ENCODE measurements around the gene THEM4. TPM values are rescaled to one million over a fixed set of nuclear protein-coding genes. Genes with fewer than 3 reads are reported as not detected.
"Not testable (repeated sequence)": the region's sequence is repeated elsewhere in the genome, so short reads cannot be mapped to it uniquely, and the experiment has no call there.

The THEM4 gene
- total RNA-seq, 2 donors from 2014 or later, result 7.7 to 23.3 TPM

DNA sequence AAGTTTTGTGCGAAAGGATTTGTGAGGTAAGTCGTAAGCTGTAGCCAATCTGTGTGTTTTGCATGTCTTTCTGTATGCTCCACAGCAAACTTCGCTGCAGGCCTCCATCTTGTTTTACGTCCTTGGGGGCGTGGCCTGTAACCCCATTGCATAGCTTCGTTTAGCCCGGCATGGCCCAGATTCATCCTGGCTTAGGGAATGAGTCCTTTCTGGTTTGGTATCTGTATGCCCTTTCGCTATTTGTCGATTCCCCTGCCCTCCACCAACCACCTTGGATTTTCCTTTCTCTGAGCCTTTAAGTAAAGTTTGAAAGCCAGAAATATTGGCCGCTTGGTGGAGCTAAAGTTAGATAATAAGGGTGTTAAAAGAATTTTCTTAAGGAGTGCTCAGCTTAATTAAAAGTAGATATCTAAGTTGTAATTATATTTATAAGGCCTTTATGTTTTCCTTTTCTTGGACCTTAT lies 1.1 kb downstream of the THEM4 start:
- no peaks in the 10 kb centered on the region for H3K36me3 ChIP-seq
- H3K27ac ChIP-seq, result no peak overlapping the region
- H3K27me3 ChIP-seq (replicated peaks; ENCODE audit: insufficient read depth), result no peaks in the 10 kb centered on the region
- DNase-seq (ENCODE audit: low spot score), result no peak
- TF ChIP-seq, protein P1, sequence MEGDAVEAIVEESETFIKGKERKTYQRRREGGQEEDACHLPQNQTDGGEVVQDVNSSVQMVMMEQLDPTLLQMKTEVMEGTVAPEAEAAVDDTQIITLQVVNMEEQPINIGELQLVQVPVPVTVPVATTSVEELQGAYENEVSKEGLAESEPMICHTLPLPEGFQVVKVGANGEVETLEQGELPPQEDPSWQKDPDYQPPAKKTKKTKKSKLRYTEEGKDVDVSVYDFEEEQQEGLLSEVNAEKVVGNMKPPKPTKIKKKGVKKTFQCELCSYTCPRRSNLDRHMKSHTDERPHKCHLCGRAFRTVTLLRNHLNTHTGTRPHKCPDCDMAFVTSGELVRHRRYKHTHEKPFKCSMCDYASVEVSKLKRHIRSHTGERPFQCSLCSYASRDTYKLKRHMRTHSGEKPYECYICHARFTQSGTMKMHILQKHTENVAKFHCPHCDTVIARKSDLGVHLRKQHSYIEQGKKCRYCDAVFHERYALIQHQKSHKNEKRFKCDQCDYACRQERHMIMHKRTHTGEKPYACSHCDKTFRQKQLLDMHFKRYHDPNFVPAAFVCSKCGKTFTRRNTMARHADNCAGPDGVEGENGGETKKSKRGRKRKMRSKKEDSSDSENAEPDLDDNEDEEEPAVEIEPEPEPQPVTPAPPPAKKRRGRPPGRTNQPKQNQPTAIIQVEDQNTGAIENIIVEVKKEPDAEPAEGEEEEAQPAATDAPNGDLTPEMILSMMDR (IDR thresholded peaks at IDR 0.05), result no peak
- H3K4me3 ChIP-seq, result peak overlapping the region; percentile 72
- H3K4me1 ChIP-seq (ENCODE audit: control insufficient read depth in 1 of 2, low read depth in 2 of 2), result peaks cover 3 to 19% of the 10 kb centered on the region in 2 donors
- no peak for ATAC-seq (ENCODE audit: insufficient number of reproducible peaks, low FRiP score, low read depth)
- H3K9me3 ChIP-seq, result no peaks in the 10 kb centered on the region

DNA sequence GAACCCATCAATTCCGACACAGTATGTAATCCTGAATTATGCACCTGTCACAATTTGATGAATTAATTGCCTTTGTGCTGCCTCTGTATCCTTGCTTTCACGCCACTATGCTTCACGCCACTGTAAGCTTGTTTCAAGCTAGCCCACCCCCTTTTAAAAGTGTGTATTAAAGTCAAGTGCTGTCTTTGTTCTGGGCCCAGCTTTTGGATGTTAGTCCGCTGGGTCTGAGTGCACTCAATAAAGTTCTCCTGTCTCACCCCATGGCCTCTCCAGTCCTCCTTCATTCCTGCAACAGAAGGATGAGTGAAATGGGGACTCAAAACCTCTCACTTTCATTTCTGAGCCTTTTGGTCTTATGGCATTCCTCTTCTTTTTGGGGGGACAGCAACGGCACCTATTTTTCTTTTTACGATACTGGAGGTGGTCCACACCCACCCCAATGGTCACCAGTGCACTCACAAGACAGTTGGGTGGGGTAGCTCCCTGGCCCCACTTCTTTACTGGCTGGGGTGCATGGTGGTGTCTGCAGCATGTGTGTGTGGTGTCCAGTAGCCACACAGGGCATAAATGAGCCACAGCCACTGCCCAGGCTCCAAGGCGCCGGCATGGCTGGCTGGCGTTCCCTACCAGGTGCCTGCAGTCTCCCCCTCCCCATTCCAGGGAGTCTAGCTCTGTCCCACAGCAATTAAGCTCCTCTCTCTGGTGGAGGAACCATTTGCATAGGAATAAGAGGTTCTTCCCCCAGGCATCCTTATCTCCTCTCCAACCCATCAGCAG lies 1.8 kb downstream of the THEM4 start:
- H3K9me3 ChIP-seq, result no peaks in the 10 kb centered on the region
- no peaks in the 10 kb centered on the region for H3K36me3 ChIP-seq
- H3K27me3 ChIP-seq (replicated peaks; ENCODE audit: insufficient read depth), result no peaks in the 10 kb centered on the region
- no peak overlapping the region for H3K27ac ChIP-seq
- no peak overlapping the region for H3K4me3 ChIP-seq
- ATAC-seq (ENCODE audit: insufficient number of reproducible peaks, low FRiP score, low read depth) (no peak), DNase-seq (ENCODE audit: low spot score) (no peak)
- TF ChIP-seq, protein P1 (IDR thresholded peaks at IDR 0.05), result no peak
- H3K4me1 ChIP-seq (ENCODE audit: control insufficient read depth in 1 of 2, low read depth in 2 of 2), result peaks cover 3 to 19% of the 10 kb centered on the region in 2 donors

DNA sequence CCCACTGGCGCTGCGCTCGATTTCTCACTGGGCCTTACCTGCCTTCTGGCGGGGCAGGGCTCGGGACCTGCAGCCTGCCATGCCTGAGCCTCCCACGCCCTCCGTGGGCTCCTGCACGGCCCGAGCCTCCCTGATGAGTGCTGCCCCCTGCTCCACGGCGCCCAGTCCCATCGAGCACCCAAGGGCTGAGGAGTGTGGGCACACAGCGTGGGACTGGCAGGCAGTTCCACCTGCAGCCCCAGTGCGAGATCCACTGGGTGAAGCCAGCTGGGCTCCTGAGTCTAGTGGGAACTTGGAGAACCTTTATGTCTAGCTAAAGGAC lies 3.0 kb downstream of the THEM4 start:
- peaks cover 3 to 19% of the 10 kb centered on the region in 2 donors for H3K4me1 ChIP-seq (ENCODE audit: control insufficient read depth in 1 of 2, low read depth in 2 of 2)
- not testable (repeated sequence) for ATAC-seq (ENCODE audit: insufficient number of reproducible peaks, low FRiP score, low read depth); H3K36me3 ChIP-seq; H3K27me3 ChIP-seq (replicated peaks; ENCODE audit: insufficient read depth); H3K4me3 ChIP-seq; H3K9me3 ChIP-seq; H3K27ac ChIP-seq; DNase-seq (ENCODE audit: low spot score)

DNA sequence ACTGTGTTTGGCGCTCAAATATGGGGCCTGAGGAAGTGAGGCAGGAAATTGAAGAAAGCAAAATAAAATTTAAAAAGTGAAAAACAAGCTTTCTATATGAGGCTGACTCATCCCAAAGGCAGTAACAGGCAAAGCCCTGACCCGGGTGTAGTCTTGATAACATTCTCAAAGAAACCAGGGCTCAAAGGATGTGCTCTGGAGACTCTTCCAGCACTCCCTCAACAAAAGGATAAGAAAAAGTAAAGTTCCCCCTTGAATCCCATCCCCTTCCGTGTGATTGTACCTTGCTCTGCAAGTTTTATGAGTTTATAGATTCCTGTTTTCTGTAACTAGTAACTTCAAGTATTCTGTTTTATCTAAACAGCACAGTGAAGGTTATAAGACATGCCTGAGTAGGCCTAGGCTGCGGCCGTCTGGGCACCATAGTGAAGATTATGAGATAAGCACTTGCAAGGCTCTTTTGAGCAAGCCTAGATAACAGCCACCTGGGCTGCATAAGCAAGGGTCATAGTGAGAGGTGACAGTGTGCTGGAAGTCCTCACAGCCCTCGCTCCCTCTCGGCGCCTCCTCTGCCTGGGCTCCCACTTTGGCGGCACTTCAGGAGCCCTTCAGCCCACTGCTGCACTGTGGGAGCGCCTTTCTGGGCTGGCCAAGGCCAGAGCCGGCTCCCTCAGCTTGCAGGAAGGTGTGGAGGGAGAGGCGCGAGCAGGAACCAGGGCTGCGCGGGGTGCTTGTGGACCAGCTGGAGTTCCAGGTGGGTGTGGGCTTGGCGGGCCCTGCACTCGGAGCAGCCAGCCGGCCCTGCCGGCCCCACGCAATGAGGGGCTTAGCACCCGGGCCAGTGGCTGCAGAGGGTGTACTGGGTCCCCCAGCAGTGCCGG lies 3.6 kb downstream of the THEM4 start:
- H3K4me3 ChIP-seq, H3K27ac ChIP-seq: not testable (repeated sequence)

DNA sequence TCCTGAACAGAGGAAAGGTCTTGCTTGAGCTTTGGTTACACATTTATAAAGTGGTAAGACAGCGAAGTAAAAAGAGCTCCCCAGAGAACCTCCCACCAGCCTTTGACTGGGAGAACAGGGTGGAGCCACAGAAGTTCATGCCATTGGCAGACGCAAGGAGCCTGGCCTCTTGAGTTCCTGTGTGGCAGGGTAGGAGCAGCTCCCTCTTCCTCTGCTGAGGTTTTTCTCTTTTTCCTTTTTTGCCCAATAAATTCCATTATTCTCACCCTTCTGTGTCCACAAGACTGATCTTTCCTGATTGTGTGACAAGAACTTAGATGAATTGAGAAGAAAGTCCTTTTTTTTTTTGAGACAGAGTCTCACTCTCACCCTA lies 4.3 kb downstream of the THEM4 start:
- DNase-seq (ENCODE audit: low spot score), result no peak
- Histone ChIP-seq H3K4me3 (no peak overlapping the region), H3K9me3 (peaks cover 6% of the 10 kb centered on the region), H3K4me1 (ENCODE audit: control insufficient read depth in 1 of 2, low read depth in 2 of 2) (peaks cover 1 to 15% of the 10 kb centered on the region in 2 donors), H3K27me3 (replicated peaks; ENCODE audit: insufficient read depth) (no peaks in the 10 kb centered on the region), H3K36me3 (no peaks in the 10 kb centered on the region), H3K27ac (no peak overlapping the region)
- no peak for ATAC-seq (ENCODE audit: insufficient number of reproducible peaks, low FRiP score, low read depth)
- TF ChIP-seq, protein P1 (IDR thresholded peaks at IDR 0.05), result no peak

More for the DNA sequence above, 3.6 kb downstream of the THEM4 start:
- ATAC-seq (ENCODE audit: insufficient number of reproducible peaks, low FRiP score, low read depth); DNase-seq (ENCODE audit: low spot score); H3K36me3 ChIP-seq; H3K27me3 ChIP-seq (replicated peaks; ENCODE audit: insufficient read depth); H3K9me3 ChIP-seq: not testable (repeated sequence)
- peaks cover 3 to 19% of the 10 kb centered on the region in 2 donors for H3K4me1 ChIP-seq (ENCODE audit: control insufficient read depth in 1 of 2, low read depth in 2 of 2)

DNA sequence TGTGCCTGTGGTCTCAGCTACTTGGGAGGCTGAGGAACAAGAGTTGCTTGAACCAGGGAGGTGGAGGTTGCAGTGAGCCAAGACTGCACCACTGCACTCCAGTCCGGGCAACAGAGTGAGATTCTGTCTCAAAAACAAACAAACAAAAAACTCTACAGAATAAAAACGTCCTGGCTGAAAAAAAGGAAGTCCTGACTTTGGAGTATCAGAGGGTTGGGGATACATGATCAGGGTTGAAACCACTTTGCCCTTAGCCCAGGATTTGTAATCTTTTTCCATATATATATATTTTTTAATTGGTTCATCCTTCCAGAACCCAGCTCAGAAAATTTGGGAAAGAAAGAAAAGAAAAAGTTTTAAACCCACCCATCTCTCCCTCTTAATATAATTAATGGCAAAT lies 6.5 kb downstream of the THEM4 start:
- Histone ChIP-seq H3K27ac (no peak overlapping the region), H3K36me3 (no peaks in the 10 kb centered on the region), H3K4me1 (ENCODE audit: control insufficient read depth in 1 of 2, low read depth in 2 of 2) (no peaks in the 10 kb centered on the region), H3K27me3 (replicated peaks; ENCODE audit: insufficient read depth) (no peaks in the 10 kb centered on the region), H3K4me3 (no peak overlapping the region), H3K9me3 (peaks cover 6% of the 10 kb centered on the region)
- DNase-seq (ENCODE audit: low spot score) (no peak), ATAC-seq (ENCODE audit: insufficient number of reproducible peaks, low FRiP score, low read depth) (no peak)
- TF ChIP-seq, protein P1 (IDR thresholded peaks at IDR 0.05), result no peak

DNA sequence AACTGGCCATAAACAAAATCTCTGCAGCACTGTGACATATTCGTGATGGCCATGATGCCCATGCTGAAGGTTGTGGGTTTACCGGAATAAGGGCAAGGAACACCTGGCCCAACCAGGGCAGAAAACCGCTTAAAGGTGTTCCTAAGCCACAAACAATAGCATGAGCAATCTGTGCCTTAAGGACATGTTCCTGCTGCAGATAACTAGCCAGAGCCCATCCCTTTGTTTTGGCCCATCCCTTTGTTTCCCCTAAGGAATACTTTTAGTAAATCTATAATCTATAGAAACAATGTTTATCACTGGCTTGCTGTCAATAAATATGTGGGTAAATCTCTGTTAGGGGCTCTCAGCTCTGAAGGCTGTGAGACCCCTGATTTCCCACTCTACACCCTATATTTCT lies 8.5 kb downstream of the THEM4 start:
- H3K4me1 ChIP-seq (ENCODE audit: control insufficient read depth in 1 of 2, low read depth in 2 of 2); ATAC-seq (ENCODE audit: insufficient number of reproducible peaks, low FRiP score, low read depth): not testable (repeated sequence)

More for the DNA sequence above, 8.5 kb downstream of the THEM4 start:
- H3K36me3 ChIP-seq; H3K27me3 ChIP-seq (replicated peaks; ENCODE audit: insufficient read depth); H3K4me3 ChIP-seq; H3K27ac ChIP-seq; DNase-seq (ENCODE audit: low spot score); H3K9me3 ChIP-seq: not testable (repeated sequence)
